Stimulated activated CD8-positive, alpha-beta memory T cell treated with anti-CD3 and anti-CD28 coated beads, Interleukin-4, amount 100 ng/mL, for 24 hours (primary cell): ENCODE measurements around the gene SUMF1.

ENCODE experiments used
- DNase-seq: peaks from one replicate; pipeline ENCODE4 v3.0.0-alpha.2; 2020; ENCODE audit warnings: low read depth

The SUMF1 gene

GRCh38 chr3:4497843-4498324 is 30.8 kb upstream of the SUMF1 start:
- no peak for DNase-seq

GRCh38 chr3:4497005-4497692 is 30.1 kb upstream of the SUMF1 start:
- no peak for DNase-seq

DNA sequence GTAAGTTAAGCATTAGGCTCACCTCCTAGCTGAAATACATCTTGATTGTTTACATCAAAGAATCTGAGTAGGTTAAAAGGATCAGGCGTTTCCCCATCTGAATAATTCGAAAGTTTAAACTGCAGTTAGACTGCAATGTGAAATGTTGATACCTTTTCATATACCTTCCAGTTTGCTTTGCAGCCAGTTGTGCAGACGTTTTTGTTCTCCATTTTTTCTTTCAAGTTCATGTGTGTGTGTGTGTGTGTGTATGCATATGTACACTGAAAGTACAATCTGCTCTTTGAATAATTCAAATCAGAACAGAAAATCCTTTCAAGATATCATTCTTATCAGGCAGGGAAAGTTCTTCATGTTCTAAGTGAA is 29.0 kb upstream of the SUMF1 start:
- no peak for DNase-seq

DNA sequence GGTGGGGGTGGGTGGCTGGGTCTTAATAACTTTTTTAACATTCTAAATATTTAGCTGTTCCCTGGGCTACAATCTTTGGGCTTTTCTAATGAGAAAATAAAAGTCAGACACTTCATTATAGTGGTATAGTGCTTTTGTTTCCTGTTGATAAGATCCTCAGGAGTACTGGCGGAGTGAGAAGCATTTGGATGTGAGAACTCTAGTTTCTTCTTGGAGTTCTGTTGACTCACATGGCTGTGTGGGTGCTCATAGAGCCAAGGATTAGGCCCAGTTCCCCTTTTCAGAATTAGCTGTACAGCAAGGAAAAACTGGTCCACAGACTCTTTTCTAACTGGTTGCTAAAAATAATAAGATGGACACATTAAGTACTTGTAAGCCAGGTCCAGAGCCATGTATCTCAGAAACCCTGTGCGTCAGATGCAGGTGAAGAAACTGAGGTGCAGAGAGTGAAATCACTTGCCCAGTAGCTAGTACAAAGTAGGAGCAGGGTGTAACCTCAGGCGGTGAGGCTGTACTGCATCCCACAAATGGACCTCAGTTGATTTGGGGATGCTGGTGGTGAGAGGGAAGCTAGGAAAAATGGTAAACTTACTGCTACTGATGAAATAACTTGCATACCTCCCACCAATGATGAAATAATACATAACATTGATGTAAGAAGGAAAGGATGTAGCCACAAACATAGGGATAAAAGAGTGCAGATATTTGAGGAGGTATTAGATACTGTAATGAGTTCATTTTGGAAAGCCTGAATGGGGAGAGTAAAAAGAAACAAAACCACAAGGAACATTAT is 28.4 kb upstream of the SUMF1 start:
- no peak for DNase-seq

- no peak for DNase-seq
These were observed 27.8 kb upstream of the SUMF1 start for GRCh38 chr3:4494895-4495264.

DNA sequence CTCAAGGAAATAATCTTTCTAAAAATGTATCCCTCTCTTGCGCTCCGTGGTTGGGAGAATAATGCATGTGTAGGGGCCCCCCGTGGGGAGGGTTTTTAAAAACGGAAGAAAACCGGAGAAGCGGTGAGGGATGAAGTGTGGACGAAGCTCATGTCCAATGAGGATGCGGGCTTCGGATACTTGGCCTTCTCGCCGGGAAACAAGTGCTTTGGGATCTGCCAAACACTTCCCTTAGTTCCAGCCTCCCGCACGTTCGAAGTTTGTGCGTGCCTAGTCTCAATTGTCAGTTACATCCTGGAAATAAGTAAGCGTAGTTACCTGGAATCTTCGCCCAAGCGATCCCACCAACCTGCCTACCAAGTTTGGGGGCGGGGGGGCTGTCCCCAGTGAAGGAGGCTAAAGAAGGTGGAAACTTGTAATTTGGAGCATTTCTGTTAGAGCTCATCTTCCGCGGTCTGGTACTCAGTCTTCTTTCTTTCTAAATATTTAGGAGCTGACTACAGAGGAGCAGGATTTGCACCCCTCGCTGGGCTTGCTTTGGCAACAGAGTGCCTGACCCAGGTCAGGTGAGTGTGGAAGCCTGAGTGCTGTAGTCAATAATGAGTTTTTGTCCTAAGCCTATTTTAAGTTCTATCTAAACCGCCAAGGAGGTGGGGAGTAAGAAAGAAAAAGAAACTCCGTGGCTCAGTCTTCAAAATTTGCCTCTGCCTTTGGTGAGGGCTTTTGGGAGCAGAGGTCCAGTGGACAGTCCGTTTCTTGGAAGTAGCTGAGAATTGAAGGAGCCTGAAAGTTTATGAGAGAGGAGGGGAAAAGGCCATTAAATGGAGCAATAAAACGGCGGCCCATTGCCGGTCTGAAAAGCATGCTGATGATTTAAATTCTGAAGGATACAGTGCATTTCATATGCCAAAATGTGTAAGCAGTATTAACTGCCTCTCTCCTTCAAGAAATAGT is 27.1 kb upstream of the SUMF1 start:
- no peak for DNase-seq

GRCh38 chr3:4493014-4493940 is 26.2 kb upstream of the SUMF1 start, which contains the start of gene ITPR1:
Gene ITPR1 (plus strand): TSS chr3:4493348. CDS start chr3:4516492, 23,144 bp downstream.
- DNase-seq: peak; percentile 95

DNA sequence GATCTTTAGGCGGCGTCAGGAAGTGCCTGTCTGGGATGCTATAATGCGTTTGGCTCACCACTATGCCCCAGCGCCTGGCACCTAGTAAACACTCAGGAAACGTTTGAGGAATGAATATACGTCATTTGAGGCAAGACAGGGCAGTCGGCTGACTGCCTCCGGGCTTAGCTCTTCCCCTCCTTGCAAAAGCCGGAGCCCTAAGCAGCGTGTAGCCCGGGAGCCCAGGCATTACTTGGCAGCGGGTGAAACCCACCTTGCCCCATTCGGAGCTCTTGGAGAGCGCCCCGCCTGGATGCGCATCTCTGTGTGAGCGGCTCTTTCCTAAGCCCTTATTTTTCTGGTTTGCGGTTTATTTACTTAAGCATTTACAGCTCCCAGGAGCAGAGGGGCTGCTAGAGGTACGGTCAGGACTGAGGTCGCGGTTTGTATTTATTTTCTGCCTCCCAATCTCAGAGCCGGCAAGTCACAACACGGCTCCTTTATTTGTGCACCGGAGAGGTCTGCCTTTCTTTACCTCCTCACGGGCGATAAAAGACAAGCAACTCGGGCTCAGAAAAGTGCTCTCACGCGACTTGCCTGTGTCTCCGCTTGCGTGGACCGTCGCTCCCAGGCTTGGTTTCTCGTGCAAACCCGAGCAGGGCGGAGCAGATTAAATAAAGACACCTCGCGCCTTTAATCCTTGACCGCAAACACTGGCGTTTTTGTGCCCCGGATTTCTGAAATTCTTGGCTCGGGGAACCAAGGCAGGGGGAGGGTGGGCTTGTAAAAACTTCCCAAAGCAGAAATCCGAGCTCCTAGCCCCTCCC is 25.3 kb upstream of the SUMF1 start:
- no peak for DNase-seq

GRCh38 chr3:4491855-4492207 is 24.8 kb upstream of the SUMF1 start:
- no peak for DNase-seq

- DNase-seq: no peak
These were observed 11.2 kb upstream of the SUMF1 start for GRCh38 chr3:4478261-4478660.

GRCh38 chr3:4476496-4476895 is 9.4 kb upstream of the SUMF1 start:
- no peak for DNase-seq

- DNase-seq: no peak
These were observed 8.7 kb upstream of the SUMF1 start for GRCh38 chr3:4475804-4476203.

GRCh38 chr3:4474683-4475490 is 7.8 kb upstream of the SUMF1 start:
- no peak for DNase-seq

GRCh38 chr3:4472766-4473165 is 5.7 kb upstream of the SUMF1 start:
- DNase-seq: no peak

- no peak for DNase-seq
These were observed 5.2 kb upstream of the SUMF1 start for GRCh38 chr3:4472312-4472711.

GRCh38 chr3:4471907-4472306 is 4.8 kb upstream of the SUMF1 start:
- DNase-seq: no peak

DNA sequence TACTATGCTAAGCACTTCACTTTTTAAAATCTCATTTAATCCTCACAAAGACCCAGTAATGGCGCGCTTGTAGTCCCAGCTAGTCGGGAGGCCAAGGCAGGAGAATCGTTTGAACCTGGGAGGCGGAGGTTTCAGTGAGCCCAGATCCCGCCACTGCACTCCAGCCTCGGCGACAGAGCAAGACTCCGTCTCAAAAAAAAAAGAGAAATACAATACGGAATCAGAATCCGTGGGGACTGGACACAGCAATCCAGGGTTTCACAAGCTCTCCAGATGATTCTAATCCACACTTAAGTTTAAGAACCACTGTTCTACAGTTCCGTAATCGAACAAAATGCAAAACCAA is 426 bp upstream of the SUMF1 start:
- DNase-seq: no peak

DNA sequence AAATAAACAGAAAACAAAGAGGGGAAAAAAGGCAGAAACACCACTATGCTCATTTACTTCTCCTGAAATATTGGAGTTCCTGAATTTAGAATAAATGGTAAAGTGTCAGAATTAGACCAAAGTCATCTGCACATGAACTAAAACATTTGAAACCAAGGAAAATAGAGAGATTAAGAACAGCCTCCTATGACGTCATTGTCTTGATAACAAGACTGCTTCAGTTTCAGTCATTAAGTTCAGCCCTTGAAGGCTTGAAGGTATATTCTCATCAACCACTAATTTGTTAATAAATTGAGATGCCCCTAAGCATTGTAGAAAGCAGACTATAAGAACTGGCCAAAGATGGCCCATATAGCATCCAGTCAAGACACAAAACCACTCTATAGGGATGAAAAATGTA is 2.5 kb downstream of the SUMF1 start:
- DNase-seq: no peak

DNA sequence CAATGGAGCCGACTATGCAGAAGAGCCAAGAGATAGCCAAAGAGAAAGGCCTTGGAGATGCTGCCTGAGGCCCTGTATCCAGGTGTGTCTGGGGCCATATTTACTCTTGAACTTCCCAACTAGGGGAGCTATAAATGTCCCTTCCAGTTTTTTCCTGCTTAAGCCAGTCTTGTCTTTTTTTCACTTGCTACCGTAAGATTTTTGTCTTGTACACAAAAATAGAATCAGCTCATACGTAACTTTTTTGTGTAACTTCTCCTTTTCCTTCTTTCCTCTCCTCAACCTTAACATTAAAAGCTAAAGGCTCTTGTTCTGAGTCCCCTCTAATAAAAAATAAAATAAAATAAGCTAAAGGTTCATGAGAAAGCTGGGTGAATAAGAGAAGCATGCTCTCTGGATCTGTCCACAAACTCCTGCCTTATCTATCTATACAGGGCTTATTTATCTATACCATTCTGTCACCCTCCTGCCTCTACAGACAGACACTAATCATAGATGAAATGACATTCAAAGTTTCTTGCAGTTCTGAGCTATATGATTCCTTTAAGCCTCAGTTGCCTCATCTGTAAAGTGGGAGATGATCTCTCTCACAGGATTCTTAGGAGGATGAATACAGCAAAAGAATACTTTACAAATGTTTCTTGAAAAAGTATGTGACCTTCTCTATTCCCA is 4.6 kb downstream of the SUMF1 start:
- no peak for DNase-seq
